KOPT-K1 (cell line): Measurements from ENCODE around the gene SESN1.

Experiments
- H3K27ac ChIP-seq: fragments of 200-600 bp; sonication (generic); 2 replicates; pipeline ENCODE4 v1.5.1; 2016; ENCODE audit warnings: antibody characterized with exemption, mild to moderate bottlenecking, low read depth, low read length; ENCODE audit not compliant: poor library complexity, severe bottlenecking
- H3K36me3 ChIP-seq: fragments of 200-600 bp; sonication (generic); 2 replicates; pipeline ENCODE4 v1.5.1; 2017; ENCODE audit warnings: antibody characterized with exemption, mild to moderate bottlenecking, low read length, moderate library complexity; ENCODE audit not compliant: insufficient read depth
- H3K9me3 ChIP-seq: fragments of 200-600 bp; sonication (generic); 2 replicates; pipeline ENCODE4 v1.5.1; 2017; ENCODE audit warnings: antibody characterized with exemption, low read length, mild to moderate bottlenecking; ENCODE audit not compliant: insufficient read depth, poor library complexity, severe bottlenecking

The SESN1 gene

GRCh38 chr6:108947114-108947854 is 147.4 kb downstream of the SESN1 start:
- no peaks in the 10 kb centered on the region for H3K36me3 ChIP-seq
- H3K27ac ChIP-seq: no peak overlapping the region

DNA sequence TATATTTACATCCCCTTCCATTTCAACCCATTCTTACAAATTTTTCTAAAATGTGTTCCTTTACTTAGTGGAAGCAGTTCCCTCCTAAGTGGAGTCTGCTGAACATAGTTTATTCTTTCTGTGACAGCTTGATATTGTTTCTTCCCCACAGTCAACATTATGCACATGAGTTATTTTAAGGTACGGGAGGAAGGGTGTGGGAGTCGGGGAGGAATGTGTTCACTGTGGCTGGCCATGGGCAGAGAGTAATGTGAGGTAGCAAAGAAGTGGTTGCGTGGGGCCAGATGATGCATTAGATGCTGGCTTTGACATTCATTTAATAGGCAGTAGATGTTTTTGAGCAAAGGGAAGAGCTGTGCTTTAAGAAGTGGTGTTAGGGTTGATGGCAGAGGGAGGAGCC is 148.0 kb downstream of the SESN1 start:
- no peaks in the 10 kb centered on the region for H3K9me3 ChIP-seq
- no peaks in the 10 kb centered on the region for H3K36me3 ChIP-seq
- no peak overlapping the region for H3K27ac ChIP-seq

More at GRCh38 chr6:108947114-108947854, 147.4 kb downstream of the SESN1 start:
- H3K9me3 ChIP-seq: no peaks in the 10 kb centered on the region

GRCh38 chr6:108945681-108946159 is 148.9 kb downstream of the SESN1 start:
- Histone ChIP-seq H3K36me3 (no peaks in the 10 kb centered on the region), H3K9me3 (no peaks in the 10 kb centered on the region), H3K27ac (no peak overlapping the region)

GRCh38 chr6:108944707-108945680 is 149.7 kb downstream of the SESN1 start:
- Histone ChIP-seq H3K36me3 (no peaks in the 10 kb centered on the region), H3K9me3 (no peaks in the 10 kb centered on the region), H3K27ac (peak overlapping the region; percentile 68)

- Histone ChIP-seq H3K27ac (peak overlapping the region; percentile 68), H3K36me3 (no peaks in the 10 kb centered on the region), H3K9me3 (peaks cover 7% of the 10 kb centered on the region)
These were observed 150.6 kb downstream of the SESN1 start for GRCh38 chr6:108944071-108944470.

DNA sequence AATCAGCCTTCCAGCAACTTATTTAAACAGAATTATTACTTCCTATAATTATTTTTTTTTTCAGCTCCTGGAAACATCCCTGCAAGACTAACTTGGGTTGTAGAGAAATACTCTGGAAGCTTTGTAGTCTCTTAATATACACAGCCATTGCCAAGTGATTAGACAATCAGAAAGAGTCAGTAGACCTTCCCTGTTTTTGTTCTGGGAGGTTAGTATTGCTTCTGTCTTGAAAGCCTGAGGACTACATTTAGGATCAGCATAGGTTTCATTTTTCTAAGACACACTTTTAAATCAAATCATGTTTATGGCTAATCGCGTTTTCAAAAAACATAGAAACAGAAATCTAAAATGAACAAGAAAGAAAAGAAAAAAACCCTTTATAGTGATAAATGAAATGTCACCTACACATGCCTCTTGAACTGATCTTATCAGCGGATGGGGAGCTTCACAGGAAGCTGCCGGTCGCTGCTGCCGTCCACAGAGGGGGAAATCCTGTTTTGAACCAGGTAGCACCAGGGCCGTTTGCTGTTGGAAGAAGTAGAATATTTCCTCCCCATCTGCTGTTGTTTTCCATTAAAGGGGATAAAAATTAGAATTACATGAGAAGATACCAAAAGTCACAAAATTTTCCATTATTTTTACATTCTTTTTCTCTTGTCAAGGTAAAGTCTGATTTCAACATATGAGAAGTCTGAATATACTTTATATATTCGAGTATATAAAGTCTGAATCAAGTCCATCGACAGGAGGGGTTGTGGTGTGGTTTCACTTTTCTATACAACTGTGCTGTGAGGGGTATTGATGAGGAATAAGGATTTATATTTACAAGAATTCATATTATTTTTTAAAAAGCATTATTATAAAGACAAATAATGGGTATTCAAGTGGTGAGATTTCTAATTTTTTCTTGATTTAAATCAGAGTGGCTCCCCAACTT is 151.8 kb downstream of the SESN1 start:
- Histone ChIP-seq H3K36me3 (no peaks in the 10 kb centered on the region), H3K27ac (peak overlapping the region; percentile 68), H3K9me3 (peaks cover 8% of the 10 kb centered on the region)

DNA sequence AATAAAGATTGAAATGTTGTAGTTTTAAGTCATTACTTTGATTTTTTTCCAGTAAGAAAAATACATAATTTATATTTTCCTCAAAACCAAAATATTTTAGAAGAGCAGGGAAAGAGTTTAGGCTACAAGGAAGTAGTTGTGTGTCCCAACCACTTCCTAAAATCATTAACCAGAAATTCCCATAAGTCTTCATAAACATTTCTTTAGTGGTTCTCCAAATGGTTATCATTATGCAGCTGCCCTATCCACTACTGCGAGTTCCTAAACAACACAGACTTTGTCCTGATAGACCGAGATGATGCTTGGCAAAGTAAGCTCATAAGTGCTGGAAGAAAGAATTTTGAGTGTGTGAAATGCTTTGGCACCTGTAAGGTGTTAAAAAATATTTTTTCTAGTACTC is 152.8 kb downstream of the SESN1 start:
- Histone ChIP-seq H3K27ac (peak overlapping the region; percentile 68), H3K9me3 (peaks cover 8% of the 10 kb centered on the region), H3K36me3 (no peaks in the 10 kb centered on the region)

DNA sequence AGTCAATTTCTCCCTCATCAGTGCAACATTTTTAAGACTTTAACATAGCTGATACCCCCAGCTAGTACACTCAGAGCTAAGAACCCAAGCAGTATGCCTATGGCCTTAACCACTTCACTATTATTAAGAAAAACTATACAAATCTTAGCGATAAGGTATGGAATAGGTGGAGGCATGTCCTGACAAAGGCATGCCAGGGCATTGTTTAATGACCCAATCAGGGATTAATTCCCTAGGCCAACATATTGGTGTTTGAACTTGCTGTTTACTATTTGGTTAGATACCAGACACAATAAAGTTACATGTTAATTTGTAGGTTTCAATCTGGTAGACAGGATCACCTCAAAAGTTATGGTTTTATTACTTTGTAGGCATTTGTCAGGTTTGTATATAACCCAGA is 153.4 kb downstream of the SESN1 start:
- H3K27ac ChIP-seq: no peak overlapping the region

GRCh38 chr6:108940741-108941140 is 153.9 kb downstream of the SESN1 start:
- Histone ChIP-seq H3K9me3 (peaks cover 8% of the 10 kb centered on the region), H3K36me3 (no peaks in the 10 kb centered on the region), H3K27ac (no peak overlapping the region)

More for the DNA sequence above, 153.4 kb downstream of the SESN1 start:
- H3K9me3 ChIP-seq: peaks cover 8% of the 10 kb centered on the region
- H3K36me3 ChIP-seq: no peaks in the 10 kb centered on the region

- peaks cover 8% of the 10 kb centered on the region for H3K9me3 ChIP-seq
- H3K36me3 ChIP-seq: no peaks in the 10 kb centered on the region
- no peak overlapping the region for H3K27ac ChIP-seq
These were observed 157.5 kb downstream of the SESN1 start for GRCh38 chr6:108937170-108937569.
